Activated CD4-positive, CD25-positive, alpha-beta regulatory T cell treated with anti-CD3 and anti-CD28 coated beads, Interleukin-2, amount 50 U/mL, for 16 hours (primary cell): ENCODE results near the gene DAPK1.

Experiments used
- DNase-seq: peaks from one replicate; pipeline ENCODE4 v3.0.0-alpha.2; 2020; ENCODE audit warnings: low read depth, low spot score

The DAPK1 gene

GRCh38 chr9:87684627-87685219, 187.1 kb downstream of the DAPK1 start:
- no peak for DNase-seq

- no peak for DNase-seq
Measured at GRCh38 chr9:87685441-87685840, 187.8 kb downstream of the DAPK1 start.

GRCh38 chr9:87685871-87686519, 188.3 kb downstream of the DAPK1 start:
- no peak for DNase-seq

GRCh38 chr9:87686520-87687090, 188.9 kb downstream of the DAPK1 start:
- no peak for DNase-seq

- no peak for DNase-seq
Measured at GRCh38 chr9:87687207-87687606, 189.5 kb downstream of the DAPK1 start.

- no peak for DNase-seq
Measured at GRCh38 chr9:87694236-87694755, 196.6 kb downstream of the DAPK1 start.

- DNase-seq: no peak
Measured at GRCh38 chr9:87695523-87695922, 197.9 kb downstream of the DAPK1 start.

- DNase-seq: no peak
Measured at GRCh38 chr9:87696641-87697040, 199.0 kb downstream of the DAPK1 start.

- no peak for DNase-seq
Measured at GRCh38 chr9:87698069-87698809, 200.6 kb downstream of the DAPK1 start.

GRCh38 chr9:87699835-87700234, 202.2 kb downstream of the DAPK1 start:
- no peak for DNase-seq

- DNase-seq: no peak
Measured at GRCh38 chr9:87701491-87701890, 203.8 kb downstream of the DAPK1 start.

- DNase-seq: no peak
Measured at GRCh38 chr9:87701931-87702421, 204.3 kb downstream of the DAPK1 start.

- DNase-seq: no peak
Measured at GRCh38 chr9:87702921-87703320, 205.3 kb downstream of the DAPK1 start.

GRCh38 chr9:87703636-87704276, 206.1 kb downstream of the DAPK1 start:
- no peak for DNase-seq

- DNase-seq: no peak
Measured at GRCh38 chr9:87704342-87704741, 206.7 kb downstream of the DAPK1 start.

- DNase-seq: no peak
Measured at GRCh38 chr9:87706066-87706739, 208.5 kb downstream of the DAPK1 start.

GRCh38 chr9:87707805-87708506, 210.3 kb downstream of the DAPK1 start:
- no peak for DNase-seq

GRCh38 chr9:87708546-87708945, 210.9 kb downstream of the DAPK1 start:
- no peak for DNase-seq

- no peak for DNase-seq
Measured at GRCh38 chr9:87708986-87709728, 211.5 kb downstream of the DAPK1 start.

GRCh38 chr9:87710443-87710842, 212.8 kb downstream of the DAPK1 start:
- DNase-seq: no peak
